Sigmoid colon (tissue), 7 donors: Measurements from ENCODE around the gene LGR6. TPM values are rescaled to one million over a fixed set of nuclear protein-coding genes. Genes with fewer than 3 reads are reported as not detected.
A peak's percentile ranks its signal among the peaks of the same experiment; 100 is the strongest.

Experiments
- DNase-seq: peaks from one replicate; pipeline ENCODE4 v3.0.0-alpha.2; 2019
- H3K27ac ChIP-seq, 4 donors: fragments of 200-600 bp; sonication (generic); one replicate each; pipeline ENCODE4 v1.5.1; 2016 to 2019; ENCODE audit warnings: mild to moderate bottlenecking in 1 of 4
- H3K27me3 ChIP-seq, 3 donors: fragments of 200-600 bp; sonication (generic); one replicate each; pipeline ENCODE4 v1.5.1; 2019; ENCODE audit warnings: mild to moderate bottlenecking in 1 of 3
- H3K36me3 ChIP-seq, 4 donors: fragments of 200-600 bp; sonication (generic); one replicate each; pipeline ENCODE4 v1.5.1; 2016 to 2019
- H3K4me1 ChIP-seq, 4 donors: fragments of 200-600 bp; sonication (generic); one replicate each; pipeline ENCODE4 v1.5.1; 2017 to 2019
- H3K4me3 ChIP-seq, 4 donors: fragments of 200-600 bp; sonication (generic); one replicate each; pipeline ENCODE4 v1.5.1; 2017 to 2019; ENCODE audit warnings: mild to moderate bottlenecking in 2 of 4, moderate library complexity in 1 of 4
- H3K9me3 ChIP-seq, 4 donors: fragments of 200-600 bp in 3 of 4; sonication (generic) in 3 of 4; one replicate each; pipeline versions ENCODE4 v1.5.1 to v1.6.1; 2013 to 2019
- CTCF ChIP-seq, 4 experiments: fragments of 450-650 bp in 3 of 4; fragments of 200-600 bp in 1 of 4; IDR thresholded peaks; one replicate each; pipeline ENCODE4 v1.5.1; 2016 to 2019; ENCODE audit warnings: antibody characterized with exemption in 4 of 4, mild to moderate bottlenecking in 3 of 4, moderate library complexity in 2 of 4
- EP300 ChIP-seq, 4 donors: sonication (generic); formaldehyde crosslinking; IDR thresholded peaks; one replicate each; pipeline ENCODE4 v1.6.1; 2017; ENCODE audit warnings: antibody characterized with exemption in 4 of 4
- POLR2A ChIP-seq, 2 donors: fragments of 450-650 bp; IDR thresholded peaks; one replicate each; pipeline ENCODE4 v1.6.1; 2016; ENCODE audit warnings: antibody characterized with exemption in 2 of 2, mild to moderate bottlenecking in 2 of 2, moderate library complexity in 2 of 2
- POLR2AphosphoS5 ChIP-seq, 4 donors: sonication (generic); formaldehyde crosslinking; IDR thresholded peaks; one replicate each; pipeline ENCODE4 v1.6.1; 2017; ENCODE audit warnings: antibody characterized with exemption in 4 of 4
- WGBS, 2 donors: extraction: QIAGEN DNeasy Blood & Tissue Kit; methylation state at CpG; one replicate each; pipeline ENCODE4 v1.1.7; 2013; 5-methylcytosine and 5-hydroxymethylcytosine counted together
- intact Hi-C: fragments of 100-400 bp; cut with DNase I; formaldehyde crosslinking; loops from one replicate; pipeline ENCODE4 v1.15.1; 2023
- polyA plus RNA-seq, 3 donors: library from polyadenylated mRNA; stranded (reverse); fragments of 200-250 nt; gene quantifications; one replicate each; pipeline ENCODE4 v1.2.3, GENCODE V29; 2013
- total RNA-seq, 4 donors: library from RNA; depleted of rRNA; stranded (reverse); fragments of >200 nt; gene quantifications; one replicate each; pipeline ENCODE4 v1.1.0, GENCODE V29; 2016
- donor health status: healthy with polysubstance abuse.
- donor health status: Bipolar disorder and iron deficiency.
- donor health status: healthy.

Gene LGR6
- total and polyA plus RNA-seq, 7 donors = 0.14 to 1.0 (median 0.28) TPM; not detected in 4

- peak; percentile 77 for DNase-seq
- intact Hi-C loops = loop anchor here (2.0 kb wide), 1 partner anchor 122 kb away; no protein-coding TSS in a partner anchor
- TF ChIP-seq POLR2AphosphoS5 (IDR thresholded peaks at IDR 0.05) (no peak), EP300 (IDR thresholded peaks at IDR 0.05) (no peak), CTCF (IDR thresholded peaks at IDR 0.05) (peak; percentile 24 to 91 (median 74))
- H3K27ac ChIP-seq = no peak overlapping the region
- peak overlapping the region in 2 of 4 donors; percentile 4 to 27 for H3K4me3 ChIP-seq
- no peaks in the 10 kb centered on the region for H3K9me3 ChIP-seq
- 20 to 29% methylated on average over 18 of the region's 18 CpGs for WGBS, 2 donors
- H3K36me3 ChIP-seq = no peaks in the 10 kb centered on the region
- H3K27me3 ChIP-seq = peaks cover 12 to 27% (median 19%) of the 10 kb centered on the region in 3 donors
- H3K4me1 ChIP-seq = peaks cover 0 to 16% (median 9%) of the 10 kb centered on the region in 4 donors
These were observed 607 bp upstream of the LGR6 start for GRCh38 chr1:202192770-202193613.

DNA sequence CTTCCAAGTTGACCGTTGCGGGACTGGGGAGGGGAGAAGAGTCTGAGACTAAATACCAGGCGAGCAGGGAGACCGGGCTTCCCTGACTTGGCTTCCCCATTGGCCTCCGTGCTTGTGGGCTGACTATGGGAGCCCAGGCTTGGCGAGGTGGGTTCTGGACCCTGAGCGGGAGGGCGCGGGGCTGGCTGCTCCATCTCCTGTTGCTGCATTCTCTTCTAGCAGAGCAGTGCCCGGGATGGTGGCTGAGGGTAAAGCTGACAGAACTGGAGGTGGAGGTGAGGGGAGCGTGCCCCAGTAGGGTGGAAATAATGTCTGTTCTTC lies 689 bp downstream of the LGR6 start:
- no peaks in the 10 kb centered on the region for H3K9me3 ChIP-seq
- 52 to 57% methylated on average over 11 of the region's 11 CpGs for WGBS, 2 donors
- peaks cover 0 to 16% (median 9%) of the 10 kb centered on the region in 4 donors for H3K4me1 ChIP-seq
- H3K4me3 ChIP-seq = no peak overlapping the region
- peaks cover 12 to 27% (median 19%) of the 10 kb centered on the region in 3 donors for H3K27me3 ChIP-seq
- intact Hi-C loops = no loop called here
- no peak for TF ChIP-seq EP300 (IDR thresholded peaks at IDR 0.05)
- no peak for TF ChIP-seq POLR2A (IDR thresholded peaks at IDR 0.05)
- TF ChIP-seq CTCF (IDR thresholded peaks at IDR 0.05) = no peak
- no peak for TF ChIP-seq POLR2AphosphoS5 (IDR thresholded peaks at IDR 0.05)
- DNase-seq = no peak
- H3K36me3 ChIP-seq = no peaks in the 10 kb centered on the region
- H3K27ac ChIP-seq = no peak overlapping the region

- no peaks in the 10 kb centered on the region for H3K9me3 ChIP-seq
- H3K27ac ChIP-seq = no peak overlapping the region
- DNase-seq = no peak
- H3K36me3 ChIP-seq = no peaks in the 10 kb centered on the region
- 25 to 63% methylated on average over 7 of the region's 7 CpGs for WGBS, 2 donors
- peaks cover 12 to 27% (median 15%) of the 10 kb centered on the region in 3 donors for H3K27me3 ChIP-seq
- intact Hi-C loops = no loop called here
- TF ChIP-seq POLR2A (IDR thresholded peaks at IDR 0.05) = no peak
- TF ChIP-seq POLR2AphosphoS5 (IDR thresholded peaks at IDR 0.05) = no peak
- no peak for TF ChIP-seq EP300 (IDR thresholded peaks at IDR 0.05)
- TF ChIP-seq CTCF (IDR thresholded peaks at IDR 0.05) = no peak
- peaks cover 0 to 20% (median 9%) of the 10 kb centered on the region in 4 donors for H3K4me1 ChIP-seq
- H3K4me3 ChIP-seq = no peak overlapping the region
These were observed 4.2 kb downstream of the LGR6 start for GRCh38 chr1:202197653-202198365.

GRCh38 chr1:202198366-202198724 lies 4.7 kb downstream of the LGR6 start:
- peaks cover 8 to 22% (median 10%) of the 10 kb centered on the region in 3 donors for H3K27me3 ChIP-seq

More at GRCh38 chr1:202198366-202198724, 4.7 kb downstream of the LGR6 start:
- 17 to 71% methylated on average over 1 of the region's 1 CpG for WGBS, 2 donors
- no peak for DNase-seq
- H3K9me3 ChIP-seq = no peaks in the 10 kb centered on the region
- no peak overlapping the region for H3K27ac ChIP-seq
- H3K4me1 ChIP-seq = peaks cover 0 to 14% (median 6%) of the 10 kb centered on the region in 4 donors
- H3K4me3 ChIP-seq = no peak overlapping the region
- no peak for TF ChIP-seq CTCF (IDR thresholded peaks at IDR 0.05)
- TF ChIP-seq POLR2A (IDR thresholded peaks at IDR 0.05) = no peak
- no peak for TF ChIP-seq EP300 (IDR thresholded peaks at IDR 0.05)
- TF ChIP-seq POLR2AphosphoS5 (IDR thresholded peaks at IDR 0.05) = no peak
- no peaks in the 10 kb centered on the region for H3K36me3 ChIP-seq
- intact Hi-C loops = no loop called here
